Stromal cell of bone marrow (primary cell): ENCODE data around the gene MICAL3.
"Not testable (repeated sequence)": the region's sequence is repeated elsewhere in the genome, so short reads cannot be mapped to it uniquely, and the experiment has no call there.

ENCODE experiments used
- DNase-seq: peaks from one replicate; pipeline ENCODE4 v3.0.0-alpha.2; 2012; ENCODE audit warnings: low read depth

Gene MICAL3, protein sequence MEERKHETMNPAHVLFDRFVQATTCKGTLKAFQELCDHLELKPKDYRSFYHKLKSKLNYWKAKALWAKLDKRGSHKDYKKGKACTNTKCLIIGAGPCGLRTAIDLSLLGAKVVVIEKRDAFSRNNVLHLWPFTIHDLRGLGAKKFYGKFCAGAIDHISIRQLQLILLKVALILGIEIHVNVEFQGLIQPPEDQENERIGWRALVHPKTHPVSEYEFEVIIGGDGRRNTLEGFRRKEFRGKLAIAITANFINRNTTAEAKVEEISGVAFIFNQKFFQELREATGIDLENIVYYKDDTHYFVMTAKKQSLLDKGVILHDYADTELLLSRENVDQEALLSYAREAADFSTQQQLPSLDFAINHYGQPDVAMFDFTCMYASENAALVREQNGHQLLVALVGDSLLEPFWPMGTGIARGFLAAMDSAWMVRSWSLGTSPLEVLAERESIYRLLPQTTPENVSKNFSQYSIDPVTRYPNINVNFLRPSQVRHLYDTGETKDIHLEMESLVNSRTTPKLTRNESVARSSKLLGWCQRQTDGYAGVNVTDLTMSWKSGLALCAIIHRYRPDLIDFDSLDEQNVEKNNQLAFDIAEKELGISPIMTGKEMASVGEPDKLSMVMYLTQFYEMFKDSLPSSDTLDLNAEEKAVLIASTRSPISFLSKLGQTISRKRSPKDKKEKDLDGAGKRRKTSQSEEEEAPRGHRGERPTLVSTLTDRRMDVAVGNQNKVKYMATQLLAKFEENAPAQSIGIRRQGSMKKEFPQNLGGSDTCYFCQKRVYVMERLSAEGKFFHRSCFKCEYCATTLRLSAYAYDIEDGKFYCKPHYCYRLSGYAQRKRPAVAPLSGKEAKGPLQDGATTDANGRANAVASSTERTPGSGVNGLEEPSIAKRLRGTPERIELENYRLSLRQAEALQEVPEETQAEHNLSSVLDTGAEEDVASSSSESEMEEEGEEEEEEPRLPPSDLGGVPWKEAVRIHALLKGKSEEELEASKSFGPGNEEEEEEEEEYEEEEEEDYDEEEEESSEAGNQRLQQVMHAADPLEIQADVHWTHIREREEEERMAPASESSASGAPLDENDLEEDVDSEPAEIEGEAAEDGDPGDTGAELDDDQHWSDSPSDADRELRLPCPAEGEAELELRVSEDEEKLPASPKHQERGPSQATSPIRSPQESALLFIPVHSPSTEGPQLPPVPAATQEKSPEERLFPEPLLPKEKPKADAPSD (N-terminal part only)

DNA sequence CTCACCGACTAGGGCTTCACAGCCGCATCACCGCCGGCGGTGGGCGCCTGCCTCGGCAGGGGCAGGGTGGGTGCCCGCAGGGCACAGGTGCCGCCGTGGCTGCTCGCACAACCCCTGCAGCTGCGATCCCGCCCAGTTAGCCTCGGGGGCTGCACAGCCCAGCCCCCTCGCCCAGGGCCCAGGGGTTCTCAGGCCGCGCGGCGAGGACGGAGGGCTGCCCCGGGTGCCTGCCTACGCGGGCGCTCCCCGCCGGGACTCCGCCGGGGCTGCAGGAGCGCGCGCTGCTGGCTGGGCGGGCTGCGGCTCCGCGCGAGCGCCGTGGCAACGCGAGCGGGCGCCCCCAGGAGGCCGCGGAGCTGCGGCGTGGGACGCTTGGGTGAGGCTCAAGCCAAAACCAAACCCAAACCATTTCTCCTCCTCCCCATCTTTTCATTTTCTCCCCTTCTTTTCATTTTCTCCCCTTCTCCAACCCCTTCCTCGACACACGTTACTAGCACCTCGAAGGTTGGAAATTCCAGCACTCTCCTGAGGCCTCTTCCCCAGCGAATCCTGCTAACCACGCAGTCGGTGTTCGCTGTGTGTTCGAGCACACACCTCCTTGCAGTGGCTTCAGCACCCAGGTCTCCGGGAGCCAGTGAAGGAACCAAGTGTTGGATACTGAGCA lies at the start of gene MICAL3:
Gene MICAL3 (minus strand): TSS at position 286 of the 664 bp plus-strand sequence. CDS start 117,749 bp downstream, outside the sequence.
- peak; percentile 36 for DNase-seq

DNA sequence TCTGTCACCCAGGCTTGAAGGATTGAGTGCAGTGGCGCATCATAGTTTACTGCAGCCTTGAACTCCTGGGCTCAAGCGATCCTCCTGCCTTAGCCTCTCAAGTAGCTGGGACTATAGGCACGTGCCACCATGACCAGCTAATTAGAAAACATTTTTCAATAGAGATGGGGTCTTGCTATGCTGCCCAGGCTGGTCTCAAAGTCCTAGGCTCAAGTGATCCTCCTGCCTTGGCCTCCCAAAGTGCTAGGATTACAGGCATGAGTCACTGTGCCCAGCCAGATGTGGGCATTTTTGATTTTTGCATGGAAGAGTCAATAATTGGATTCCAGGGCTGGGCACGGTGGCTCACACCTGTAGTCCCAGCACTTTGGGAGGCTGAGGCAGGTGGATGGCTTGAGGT lies 49.6 kb upstream of the MICAL3 start:
- not testable (repeated sequence) for DNase-seq

DNA sequence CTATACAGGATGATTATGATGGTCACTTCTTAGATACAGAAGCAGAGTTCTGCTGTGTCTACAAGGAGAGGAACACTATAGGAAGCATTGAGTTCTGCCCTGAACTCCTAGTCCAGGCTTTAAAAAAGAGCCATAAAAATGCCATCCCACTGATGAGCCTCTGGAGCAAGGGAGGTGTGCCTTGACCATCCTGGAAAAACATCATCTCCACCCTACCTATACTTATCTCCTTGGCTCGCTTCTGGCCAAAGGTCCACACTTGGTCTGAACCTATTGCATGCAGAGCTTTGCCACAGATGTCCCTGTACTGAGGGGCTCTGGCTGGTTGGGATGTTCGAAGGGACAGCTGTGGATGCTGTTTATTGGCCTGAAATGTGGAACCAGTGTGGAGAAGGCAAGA lies 49.1 kb upstream of the MICAL3 start:
- no peak for DNase-seq

DNA sequence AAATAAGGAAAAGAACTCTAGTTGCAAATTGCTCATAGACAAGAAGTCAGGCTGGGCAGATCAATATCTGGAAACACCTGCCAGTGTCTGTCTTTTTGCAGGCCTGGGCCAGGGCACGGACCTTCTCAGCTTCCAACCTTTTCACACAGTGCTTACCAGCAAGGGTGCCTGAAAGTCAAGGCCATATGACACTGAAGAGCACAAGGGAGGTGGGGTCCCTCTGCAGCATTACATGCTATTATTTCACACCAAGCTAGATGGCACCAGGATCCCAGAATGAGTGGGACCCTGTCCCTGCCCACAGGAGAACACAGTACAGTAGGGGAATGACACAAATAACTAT lies 47.6 kb upstream of the MICAL3 start:
- DNase-seq = no peak

DNA sequence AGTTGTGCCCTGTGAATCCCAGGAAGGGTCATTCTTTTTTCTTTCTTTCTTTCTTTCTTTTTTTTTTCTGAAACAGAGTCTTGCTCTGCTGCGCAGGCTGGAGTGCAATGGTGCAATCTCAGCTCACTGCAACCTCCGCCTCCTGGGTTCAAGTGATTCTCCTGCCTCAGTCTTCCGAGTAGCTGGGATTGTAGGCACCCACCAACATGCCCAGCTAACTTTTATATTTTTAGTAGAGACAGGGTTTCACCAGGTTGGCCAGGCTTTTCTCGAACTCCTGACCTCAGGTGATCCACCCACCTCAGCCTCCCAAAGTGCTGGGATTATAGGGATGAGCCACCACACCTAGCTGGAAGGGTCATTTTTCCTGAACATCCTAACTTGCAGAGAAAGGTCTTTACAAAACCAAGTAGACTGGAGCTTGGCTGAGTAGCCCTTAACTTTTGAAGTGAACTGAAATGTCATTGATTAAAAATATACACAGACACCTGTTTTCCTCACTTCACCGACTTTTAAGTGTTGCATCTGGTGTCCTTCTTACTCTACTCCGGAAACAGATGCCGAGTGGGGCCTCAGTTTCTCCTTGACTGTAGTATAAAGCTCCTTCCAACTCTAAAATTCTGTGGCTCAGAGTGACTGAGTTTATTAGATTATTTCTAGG lies 47.1 kb upstream of the MICAL3 start:
- not testable (repeated sequence) for DNase-seq

DNA sequence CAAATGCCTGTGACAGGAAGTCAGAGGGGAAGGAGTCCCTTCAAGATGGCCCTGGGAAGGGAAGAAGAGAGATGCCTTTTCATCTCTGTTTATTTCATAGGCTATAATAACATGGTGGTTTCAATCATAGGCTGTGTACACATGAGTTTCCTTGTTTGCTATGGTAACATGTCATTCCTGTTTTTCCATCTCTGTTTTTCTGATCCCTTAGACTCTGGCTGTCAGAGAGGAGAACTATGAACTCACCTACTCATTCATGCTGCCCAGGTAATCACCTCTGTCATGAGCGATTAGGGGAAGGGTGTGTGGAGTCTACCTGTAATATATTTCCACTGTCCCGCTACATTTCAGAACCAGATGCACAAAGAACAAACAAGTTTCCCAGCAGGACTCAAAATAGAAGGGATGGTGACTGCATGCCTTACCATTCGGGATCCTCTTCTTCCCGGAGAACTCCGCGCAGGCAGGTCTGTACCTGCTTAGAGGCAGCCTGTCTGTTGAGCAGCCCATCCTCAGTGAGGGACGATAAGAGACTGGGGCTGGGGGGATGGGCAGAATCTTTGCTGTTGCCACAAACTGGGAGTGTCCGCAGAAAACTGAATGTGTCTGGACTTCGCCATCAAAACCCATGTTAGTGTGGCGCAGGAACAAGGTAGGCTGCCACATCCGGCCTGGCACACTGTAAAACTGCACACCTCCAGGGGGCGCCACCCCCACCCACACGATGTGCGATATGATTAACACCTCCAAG lies 46.4 kb upstream of the MICAL3 start:
- no peak for DNase-seq

DNA sequence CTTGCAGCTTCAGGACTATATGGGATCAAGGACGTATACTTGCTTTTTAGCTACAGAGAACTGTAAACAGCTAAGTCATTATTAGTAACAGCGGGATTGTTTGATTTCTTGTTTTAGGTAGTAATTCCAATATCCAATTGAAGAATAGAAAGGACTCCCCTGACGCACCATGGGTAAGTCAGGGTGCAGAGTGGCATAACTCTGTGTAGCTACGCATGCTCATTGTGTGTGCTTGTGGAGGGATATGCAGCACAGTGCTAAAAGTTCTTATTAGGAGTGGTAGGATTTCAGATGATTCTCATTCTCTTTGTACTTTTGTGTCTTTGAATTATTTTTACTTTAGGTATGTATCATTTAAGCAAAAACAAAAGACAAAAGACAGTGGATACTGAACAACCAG lies 45.7 kb upstream of the MICAL3 start:
- DNase-seq = no peak

DNA sequence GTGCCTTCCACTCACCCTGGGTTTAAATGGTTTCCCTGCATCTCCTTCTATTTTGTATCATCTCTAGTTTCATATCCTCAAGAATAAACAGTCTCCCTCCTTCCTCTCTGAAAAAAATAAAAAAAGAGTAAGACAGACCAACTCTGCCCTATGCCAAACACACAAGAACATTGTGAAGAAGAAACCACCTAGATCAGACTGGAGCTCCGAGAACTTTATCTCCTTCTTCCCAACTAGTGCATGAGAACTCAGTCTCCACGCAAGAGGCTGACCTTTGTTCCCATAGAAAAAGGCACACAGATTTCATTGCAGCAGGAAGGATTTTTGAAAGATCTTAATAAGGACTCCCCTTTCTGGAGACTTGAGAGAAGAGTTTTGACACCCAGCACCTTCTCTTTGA lies 44.7 kb upstream of the MICAL3 start:
- DNase-seq = no peak

DNA sequence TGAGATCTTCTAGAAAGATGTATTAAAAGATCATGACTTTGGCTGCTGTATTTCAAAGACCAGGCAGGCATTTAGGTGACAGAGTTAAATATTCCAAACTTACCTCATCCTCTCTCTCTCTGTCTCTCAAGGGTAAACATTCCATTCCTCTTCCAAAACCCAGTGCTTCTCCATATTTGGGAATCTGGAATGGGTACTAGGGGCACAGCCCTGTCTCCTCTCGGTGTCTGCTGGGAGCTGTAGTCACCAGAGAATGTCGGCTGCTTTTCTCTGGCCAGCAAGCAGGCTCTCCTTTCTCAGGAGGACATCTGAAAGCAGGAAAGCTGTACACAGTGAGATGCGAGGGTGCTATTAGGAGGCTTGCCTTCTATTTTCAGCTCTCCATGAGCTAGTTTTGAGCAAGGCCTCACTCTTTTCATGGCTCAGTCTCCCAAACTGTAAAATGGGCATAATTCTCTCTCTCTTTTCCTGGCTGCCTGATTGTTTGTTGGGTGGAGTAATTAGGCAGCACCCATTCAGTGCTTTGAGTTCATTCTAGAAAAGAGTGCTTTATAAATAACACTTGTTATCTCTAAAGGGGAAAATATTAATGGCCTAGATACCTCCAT lies 44.1 kb upstream of the MICAL3 start:
- DNase-seq = no peak

DNA sequence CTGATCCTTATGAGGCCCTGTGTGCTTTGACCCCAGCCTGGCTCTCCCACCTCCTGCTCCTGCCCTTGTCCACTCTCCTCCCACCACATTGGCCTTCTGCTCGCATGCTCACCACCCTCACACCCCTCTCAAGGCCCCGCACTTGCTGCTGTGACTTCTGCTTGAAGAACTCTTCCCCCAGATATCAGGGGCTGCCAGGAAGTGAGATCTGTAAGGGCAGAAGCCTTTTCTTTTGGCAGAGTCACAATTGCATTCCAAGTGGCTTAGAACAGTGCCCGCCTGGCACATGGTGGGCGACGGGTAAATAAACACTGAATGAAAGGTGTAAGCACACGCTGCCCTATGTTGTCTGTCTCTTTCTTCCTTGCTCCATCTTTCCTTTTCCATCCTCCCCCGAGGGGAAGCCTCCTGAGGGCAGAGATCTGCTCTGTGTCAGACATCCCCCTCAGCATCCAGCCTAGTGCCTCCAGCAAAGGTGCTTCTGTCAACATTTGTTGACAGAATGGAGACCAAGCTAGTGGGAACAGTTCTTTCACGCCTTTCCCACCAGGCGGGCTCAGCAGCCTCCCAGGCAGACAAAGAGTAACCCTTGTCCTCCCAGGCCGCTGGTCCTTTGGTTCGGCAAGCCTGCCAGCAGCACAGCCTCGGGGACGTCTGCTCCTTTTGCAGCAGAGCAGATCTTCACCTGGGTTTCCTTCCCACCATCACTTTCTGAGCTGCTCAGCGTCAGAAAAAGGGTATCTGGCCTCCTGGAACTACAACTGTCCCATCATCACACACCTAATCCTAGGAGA lies 43.4 kb upstream of the MICAL3 start:
- no peak for DNase-seq

DNA sequence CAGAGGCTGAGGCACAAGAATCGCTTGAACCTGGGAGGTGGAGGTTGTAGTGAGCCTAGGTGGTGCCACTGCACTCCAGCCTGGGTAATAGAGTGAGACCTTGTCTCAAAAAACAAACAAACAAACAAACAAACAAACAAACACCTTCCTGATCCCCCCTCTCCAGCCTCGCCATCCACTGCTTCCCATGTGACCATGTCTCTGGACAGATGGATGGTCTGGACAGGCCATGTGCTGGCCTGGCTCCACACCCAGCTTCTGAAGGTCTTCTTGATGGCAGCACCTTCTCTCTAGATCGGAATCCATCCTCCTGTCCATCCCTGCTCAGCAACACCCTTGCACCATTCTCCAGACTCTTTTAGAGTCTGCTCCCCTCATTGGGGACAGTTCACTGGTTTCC lies 42.8 kb upstream of the MICAL3 start:
- DNase-seq = no peak

DNA sequence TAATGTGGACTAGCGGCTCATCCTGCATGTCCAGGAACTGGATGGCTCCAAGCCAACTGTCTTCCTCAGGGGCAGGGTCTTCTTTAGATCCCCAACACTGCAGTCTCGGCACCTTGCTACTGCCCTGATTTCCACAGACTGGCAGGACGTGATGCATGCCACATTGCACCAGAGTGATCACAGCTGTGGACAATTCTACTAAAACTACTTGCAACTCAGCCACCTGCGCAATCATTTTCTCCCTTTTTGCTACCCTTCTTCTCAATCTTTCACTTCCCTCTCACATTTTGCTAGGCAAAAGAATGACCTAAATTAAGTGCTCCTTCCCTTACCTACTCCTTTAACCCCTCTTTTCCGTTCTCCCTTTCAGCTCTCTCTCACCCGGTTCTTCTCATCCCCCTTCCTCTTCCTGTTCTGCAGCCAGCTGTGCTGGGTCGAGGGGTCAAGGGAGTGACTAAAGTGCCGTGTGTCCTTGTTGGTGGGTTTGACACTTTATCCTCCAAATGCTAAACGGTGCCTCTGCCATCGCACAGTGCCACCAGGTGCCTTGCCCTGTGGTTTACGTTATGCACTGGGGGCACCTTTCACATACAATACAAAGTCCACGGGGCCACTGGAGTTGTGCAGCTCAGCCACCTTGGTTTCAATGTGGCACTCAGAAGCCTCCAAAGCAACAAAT lies 42.0 kb upstream of the MICAL3 start:
- DNase-seq = no peak

DNA sequence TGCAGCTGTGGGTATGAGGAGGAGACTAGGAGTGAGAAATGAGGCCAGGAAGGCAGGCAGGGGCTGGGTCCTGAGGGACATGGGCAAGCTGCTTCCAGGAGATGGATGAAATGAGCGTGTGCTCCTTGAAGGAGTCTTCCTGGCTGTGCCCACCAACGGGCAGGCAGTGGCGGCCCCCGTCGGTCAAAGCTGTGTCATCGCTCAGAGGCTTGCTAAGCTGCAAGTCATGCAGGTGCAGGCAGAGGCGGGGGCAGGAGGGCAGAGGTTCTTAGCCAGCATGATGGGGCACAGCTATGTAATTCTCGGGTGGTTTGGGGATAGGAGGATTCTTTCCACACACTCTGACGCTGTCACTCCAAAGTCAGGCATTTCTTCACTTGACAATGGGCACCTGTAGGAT lies 40.9 kb upstream of the MICAL3 start:
- DNase-seq = no peak

DNA sequence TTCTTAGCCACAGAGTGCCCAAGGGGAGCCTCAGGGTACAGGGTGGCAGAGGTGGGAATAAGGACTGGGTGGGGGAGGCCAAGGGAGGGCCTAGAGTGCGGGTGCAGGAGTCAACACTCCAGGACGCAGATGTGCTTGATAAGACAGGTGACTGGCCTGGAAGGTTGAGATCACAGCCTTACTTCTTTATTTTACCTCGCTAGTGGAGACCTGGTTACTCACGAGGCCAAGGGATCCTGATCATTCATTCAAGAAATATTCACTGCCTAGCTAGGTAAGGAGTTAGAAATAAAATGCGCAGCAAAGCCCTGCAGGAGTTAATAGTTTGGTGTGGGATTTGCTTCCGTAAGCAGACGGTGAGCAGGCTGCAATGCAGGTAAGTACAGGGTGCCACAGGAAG lies 40.3 kb upstream of the MICAL3 start:
- DNase-seq = no peak

DNA sequence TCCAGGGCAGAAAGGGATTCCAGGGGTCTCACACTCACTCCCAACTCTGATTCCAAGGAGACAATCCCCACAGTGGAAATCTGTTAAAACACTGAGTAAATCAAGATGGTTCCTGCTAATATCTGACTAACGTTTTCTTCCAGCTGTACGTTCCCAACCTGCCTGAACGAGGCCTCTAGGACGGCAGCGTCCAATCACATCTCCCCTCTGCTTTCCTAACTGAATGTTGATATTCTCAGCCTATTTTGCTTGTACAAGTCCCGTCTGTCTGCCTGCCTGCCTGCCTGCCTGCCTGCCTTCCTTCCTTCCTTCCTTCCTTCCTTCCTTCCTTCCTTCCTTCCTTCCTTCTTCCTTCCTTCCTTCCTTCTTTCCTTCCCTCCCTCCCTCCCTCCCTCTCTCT lies 39.4 kb upstream of the MICAL3 start:
- not testable (repeated sequence) for DNase-seq

DNA sequence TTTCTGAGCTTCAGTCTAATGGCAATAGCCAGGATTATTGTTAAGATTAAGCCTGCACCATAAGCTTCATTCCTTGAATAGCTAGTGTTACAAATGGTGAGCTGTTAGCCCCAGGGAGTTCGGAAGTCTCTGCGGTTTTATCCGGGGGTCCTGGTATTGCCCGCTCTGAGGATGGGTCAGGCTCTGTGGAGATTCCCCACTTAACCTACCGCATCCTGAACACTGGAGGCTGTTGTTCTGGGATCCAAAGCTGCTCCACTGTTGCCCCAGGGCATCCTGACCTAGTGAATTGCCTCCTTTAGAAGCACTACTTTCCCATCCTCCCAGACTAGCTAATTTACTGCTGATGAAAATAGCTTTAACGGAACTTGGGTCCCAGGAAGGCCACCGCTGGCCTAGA lies 38.9 kb upstream of the MICAL3 start:
- no peak for DNase-seq

DNA sequence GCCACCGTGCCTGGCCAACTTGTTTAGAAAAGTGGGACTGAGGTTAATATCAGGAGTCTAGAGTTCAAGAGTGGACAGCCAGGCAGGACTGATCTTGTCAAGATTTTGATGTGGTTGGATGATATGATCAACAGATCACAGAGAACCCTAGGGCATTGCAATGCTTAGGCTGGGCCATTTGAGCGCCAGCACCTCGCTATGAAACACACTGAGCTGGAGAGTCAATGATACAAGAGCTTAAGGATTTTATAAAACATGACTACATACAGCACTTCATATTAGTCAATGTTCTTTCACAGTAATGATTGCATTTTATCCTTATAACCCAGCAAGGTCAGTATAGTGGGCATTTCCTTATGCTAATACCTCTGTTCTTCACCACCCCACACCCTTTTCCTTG lies 38.1 kb upstream of the MICAL3 start:
- DNase-seq = no peak

DNA sequence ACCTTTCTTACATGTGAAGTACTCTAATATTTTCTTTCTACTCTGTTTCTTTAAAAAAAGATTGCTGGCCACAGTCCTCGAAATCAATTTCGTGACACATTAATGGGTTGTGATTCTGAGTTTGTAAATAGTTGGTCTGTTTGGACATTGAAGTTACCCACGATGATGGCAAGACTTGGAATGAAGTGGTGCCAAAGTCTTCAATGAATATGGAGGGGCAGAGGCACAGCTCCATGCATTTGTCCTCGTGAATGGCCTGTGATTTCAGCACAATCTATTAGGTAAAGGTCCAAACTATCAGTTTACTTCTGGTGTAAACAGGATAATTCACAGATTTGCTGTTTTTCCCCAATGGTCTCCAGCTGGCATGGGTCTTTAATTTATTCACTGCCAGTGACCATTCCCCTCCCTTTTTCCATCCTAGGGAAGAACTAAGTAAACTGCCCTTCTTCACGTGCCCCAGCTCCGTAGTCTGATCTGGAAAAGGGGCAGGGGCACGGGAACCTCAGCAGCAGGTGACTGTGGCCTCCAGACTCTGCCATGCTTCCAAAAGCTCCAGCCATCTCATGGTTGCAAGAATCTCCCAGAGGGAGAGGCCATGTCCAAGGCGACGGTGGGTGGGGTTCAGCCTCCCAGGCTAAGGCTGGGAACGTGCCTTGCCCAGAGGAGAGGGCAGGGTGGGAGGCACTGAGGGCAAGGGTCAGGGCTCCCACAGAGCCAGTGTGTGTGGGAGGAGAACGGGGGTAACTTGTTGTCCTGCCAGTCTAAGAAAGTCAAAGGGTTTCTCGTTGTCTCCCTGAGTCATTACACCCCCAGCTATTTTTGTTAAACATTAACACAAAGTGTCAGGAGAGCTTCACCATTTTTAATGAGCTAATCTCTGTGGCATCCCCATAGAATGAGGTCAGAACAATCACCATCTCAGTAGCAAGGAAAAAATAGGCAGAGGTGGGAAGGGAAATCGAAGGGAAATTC lies 36.6 kb upstream of the MICAL3 start:
- DNase-seq = no peak
